ENCODE data around the gene FAM83F. TPM values are rescaled to one million over a fixed set of nuclear protein-coding genes. Genes with fewer than 3 reads are reported as not detected.

Gene FAM83F
- total and polyA plus RNA-seq, 9 donors, result 0.12 to 3.4 (median 0.66) TPM

GRCh38 chr22:40070701-40071100 lies 75.9 kb downstream of the FAM83F start:
- no peaks in the 10 kb centered on the region for H3K27me3 ChIP-seq
- H3K9me3 ChIP-seq, result no peaks in the 10 kb centered on the region
- no peak overlapping the region for H3K27ac ChIP-seq
- DNase-seq, result no peak
- peaks cover 1% of the 10 kb centered on the region for H3K4me1 ChIP-seq (ENCODE audit: insufficient read depth)
- no peaks in the 10 kb centered on the region for H3K36me3 ChIP-seq
- no peak overlapping the region for H3K4me3 ChIP-seq
- no peak for TF ChIP-seq POLR2A (IDR thresholded peaks at IDR 0.05)
- TF ChIP-seq EP300 (IDR thresholded peaks at IDR 0.05), result no peak
- TF ChIP-seq CTCF (IDR thresholded peaks at IDR 0.05), result no peak
- intact Hi-C loops (cut with DNase I), result no loop called here

GRCh38 chr22:40071720-40072119 lies 77.0 kb downstream of the FAM83F start:
- Histone ChIP-seq H3K27me3 (no peaks in the 10 kb centered on the region), H3K4me3 (no peak overlapping the region), H3K9me3 (no peaks in the 10 kb centered on the region), H3K4me1 (ENCODE audit: insufficient read depth) (peaks cover 1% of the 10 kb centered on the region), H3K27ac (no peak overlapping the region), H3K36me3 (no peaks in the 10 kb centered on the region)
- TF ChIP-seq POLR2A (IDR thresholded peaks at IDR 0.05), result no peak
- TF ChIP-seq CTCF (IDR thresholded peaks at IDR 0.05), result no peak
- TF ChIP-seq EP300 (IDR thresholded peaks at IDR 0.05), result no peak
- 97 to 98% (median 97%) methylated on average over 8 of the region's 8 CpGs for WGBS, 3 donors
- DNase-seq, result no peak
- intact Hi-C loops (cut with DNase I), result no loop called here

GRCh38 chr22:40076702-40077645 lies 82.2 kb downstream of the FAM83F start:
- H3K4me3 ChIP-seq, result no peak overlapping the region
- intact Hi-C loops (cut with DNase I), result no loop called here
- peaks cover 3% of the 10 kb centered on the region for H3K4me1 ChIP-seq (ENCODE audit: insufficient read depth)
- no peak overlapping the region for H3K27ac ChIP-seq
- H3K27me3 ChIP-seq, result no peaks in the 10 kb centered on the region
- no peak for DNase-seq
- no peaks in the 10 kb centered on the region for H3K9me3 ChIP-seq
- H3K36me3 ChIP-seq, result no peaks in the 10 kb centered on the region
- TF ChIP-seq POLR2A (IDR thresholded peaks at IDR 0.05) (no peak), EP300 (IDR thresholded peaks at IDR 0.05) (no peak), CTCF (IDR thresholded peaks at IDR 0.05) (no peak)
- WGBS, 3 donors, result 37 to 57% (median 44%) methylated on average over 8 of the region's 8 CpGs

GRCh38 chr22:40077646-40078016 lies 82.9 kb downstream of the FAM83F start:
- no peak overlapping the region for H3K27ac ChIP-seq
- no peaks in the 10 kb centered on the region for H3K9me3 ChIP-seq
- WGBS, 3 donors, result 68 to 85% (median 83%) methylated on average over 1 of the region's 1 CpG
- TF ChIP-seq EP300 (IDR thresholded peaks at IDR 0.05) (no peak), CTCF (IDR thresholded peaks at IDR 0.05) (no peak), POLR2A (IDR thresholded peaks at IDR 0.05) (no peak)
- H3K36me3 ChIP-seq, result no peaks in the 10 kb centered on the region
- intact Hi-C loops (cut with DNase I), result no loop called here
- H3K27me3 ChIP-seq, result no peaks in the 10 kb centered on the region
- peaks cover 3% of the 10 kb centered on the region for H3K4me1 ChIP-seq (ENCODE audit: insufficient read depth)
- no peak overlapping the region for H3K4me3 ChIP-seq
- DNase-seq, result no peak

Data from ovary (tissue), 9 donors.